Ovary (tissue), 9 donors: ENCODE measurements around the gene CIB1. TPM values are rescaled to one million over a fixed set of nuclear protein-coding genes. Genes with fewer than 3 reads are reported as not detected.

Experiments used
- DNase-seq, 5 donors: peaks; one replicate each; pipeline ENCODE4 v3.0.0-alpha.2; 2019 to 2020
- H3K27ac ChIP-seq, 2 donors: fragments of 200-600 bp; one replicate each; pipeline versions ENCODE4 v1.5.1 to v1.8.0; 2019 to 2022
- H3K27me3 ChIP-seq: fragments of 200-600 bp; one replicate; pipeline ENCODE4 v1.8.0; 2022
- H3K36me3 ChIP-seq: fragments of 200-600 bp; sonication (generic); one replicate; pipeline ENCODE4 v1.5.1; 2019
- H3K4me1 ChIP-seq: one replicate; pipeline ENCODE4 v1.8.1; 2013; ENCODE audit warnings: mild to moderate bottlenecking, moderate library complexity; ENCODE audit not compliant: insufficient read depth
- H3K4me3 ChIP-seq: fragments of 200-600 bp; sonication (generic); one replicate; pipeline ENCODE4 v1.5.1; 2017
- H3K9me3 ChIP-seq, 2 donors: fragments of 200-600 bp in 1 of 2; sonication (generic) in 1 of 2; one replicate each; pipeline versions ENCODE4 v1.5.1 to v1.8.1; 2013 to 2019; ENCODE audit warnings: mild to moderate bottlenecking in 1 of 2, moderate library complexity in 1 of 2
- CTCF ChIP-seq, 3 donors: fragments of 450-650 bp in 2 of 3; fragments of 200-600 bp in 1 of 3; IDR thresholded peaks; one replicate each; pipeline versions ENCODE4 v1.5.1 to v1.8.0; 2016 to 2022; ENCODE audit warnings: antibody characterized with exemption in 3 of 3, mild to moderate bottlenecking in 1 of 3
- EP300 ChIP-seq: sonication (generic); formaldehyde crosslinking; IDR thresholded peaks from one replicate; pipeline ENCODE4 v1.6.1; 2017; ENCODE audit warnings: antibody characterized with exemption
- POLR2A ChIP-seq: fragments of 450-650 bp; IDR thresholded peaks from one replicate; pipeline ENCODE4 v1.6.1; 2017; ENCODE audit warnings: antibody characterized with exemption, mild to moderate bottlenecking, moderate library complexity
- WGBS, 3 donors: extraction: QIAGEN DNeasy Blood & Tissue Kit in 1 of 3; methylation state at CpG; one replicate each; pipeline versions ENCODE4 v1.1.5 to v1.1.7; 2013 to 2017; 5-methylcytosine and 5-hydroxymethylcytosine counted together
- intact Hi-C, 4 donors: fragments of 100-400 bp; cut with DNase I; formaldehyde crosslinking; loops; one replicate each; pipeline versions ENCODE4 v1.11.0 to v1.15.1; 2022 to 2023
- polyA plus RNA-seq, 2 donors: library from polyadenylated mRNA; stranded (reverse); fragments of 200-250 nt in 1 of 2; fragments of 350-450 nt in 1 of 2; fragmentation: Illumina TruSeq in 1 of 2; extraction: RNeasy Lipid Tissue Mini Kit (QIAGEN cat#74804) in 1 of 2; gene quantifications; one replicate each; pipeline ENCODE4 v1.2.3, GENCODE V29; 2013 to 2014
- total RNA-seq, 7 donors: library from RNA; depleted of rRNA in 2 of 7; stranded (reverse); fragments of >200 nt in 2 of 7; fragmentation: NEBNext Ultra II Directional in 3 of 7; extraction: Animal tissue kit (Norgen Biotek cat#: 25700) in 3 of 7; gene quantifications; one replicate each; pipeline versions ENCODE4 v1.1.0 to v1.2.4, GENCODE V29; 2016 to 2023
- donor health status: DM: no; HTN: no; CAD: no; lungs with moderate emphysema.
- donor health status: DM: no; HTN: no; CAD: no.
- donor health status: Bipolar disorder and iron deficiency.
- donor health status: DM: yes; HTN: yes; CAD: no.
- donor health status: DM: no; HTN: no; CAD: no.
- donor health status: DM: yes; HTN: yes; CAD: no.

The CIB1 gene
- total and polyA plus RNA-seq, 9 donors: 18.5 to 68.8 (median 45.0) TPM

- H3K9me3 ChIP-seq: no peaks in the 10 kb centered on the region
- intact Hi-C loops: no loop called here
- H3K4me3 ChIP-seq: no peak overlapping the region
- H3K36me3 ChIP-seq: no peaks in the 10 kb centered on the region
- 68 to 77% (median 72%) methylated on average over 7 to 13 of the region's 13 CpGs for WGBS, 3 donors
- no peaks in the 10 kb centered on the region for H3K27me3 ChIP-seq
- H3K27ac ChIP-seq: no peak overlapping the region
- no peak for DNase-seq
- H3K4me1 ChIP-seq: no peaks in the 10 kb centered on the region
- TF ChIP-seq POLR2A: no peak
- TF ChIP-seq CTCF (IDR thresholded peaks at IDR 0.05): no peak
- TF ChIP-seq EP300: no peak
Observed at GRCh38 chr15:90211440-90212143, 22.1 kb downstream of the CIB1 start.

DNA sequence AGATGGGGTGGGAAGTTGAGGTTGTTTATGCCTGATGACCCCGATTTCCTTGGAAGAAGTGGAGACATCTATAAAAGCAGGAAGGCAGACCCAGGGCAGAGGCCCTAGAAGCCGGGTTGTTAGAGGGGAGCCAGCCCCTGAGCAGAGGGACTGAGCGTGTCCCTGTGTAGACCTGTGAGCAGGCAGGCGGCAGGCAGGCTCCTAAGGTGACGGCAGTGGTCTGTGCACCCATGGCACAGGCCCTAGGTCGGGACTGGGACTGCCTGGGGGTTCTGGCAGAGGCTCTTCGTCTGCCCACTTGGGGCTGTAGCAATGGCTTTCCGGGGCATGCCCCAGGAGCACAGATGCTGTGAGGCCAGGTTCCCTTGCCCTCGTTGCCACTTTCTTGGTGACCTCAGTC is 22.7 kb downstream of the CIB1 start:
- no peaks in the 10 kb centered on the region for H3K4me1 ChIP-seq
- no peak overlapping the region for H3K4me3 ChIP-seq
- H3K27me3 ChIP-seq: no peaks in the 10 kb centered on the region
- DNase-seq: no peak
- H3K36me3 ChIP-seq: no peaks in the 10 kb centered on the region
- WGBS, 3 donors: 92 to 95% (median 92%) methylated on average over 9 of the region's 9 CpGs
- H3K27ac ChIP-seq: no peak overlapping the region
- no peaks in the 10 kb centered on the region for H3K9me3 ChIP-seq
- no peak for TF ChIP-seq POLR2A
- TF ChIP-seq EP300: no peak
- TF ChIP-seq CTCF (IDR thresholded peaks at IDR 0.05): no peak
- intact Hi-C loops: no loop called here

DNA sequence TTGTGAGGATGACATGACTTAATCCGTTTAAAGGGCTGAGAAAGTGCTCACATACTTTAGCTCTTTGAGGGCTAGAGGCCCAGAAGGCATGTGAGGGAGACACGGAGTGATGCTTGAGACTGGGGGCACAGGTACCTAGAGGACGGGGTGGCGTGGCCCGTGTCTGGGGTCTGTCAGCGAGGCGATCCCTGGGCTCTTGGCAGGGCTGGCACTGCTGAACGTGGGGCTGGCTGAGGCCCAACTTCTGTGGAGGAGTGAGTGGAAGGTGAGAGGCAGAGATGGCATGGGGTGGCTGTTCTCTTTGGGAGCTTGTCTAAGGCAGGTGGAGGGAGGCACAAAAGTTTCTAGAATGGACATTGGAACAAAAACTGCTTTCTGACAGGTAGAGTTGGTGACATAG is 23.1 kb downstream of the CIB1 start:
- Histone ChIP-seq H3K4me3 (no peak overlapping the region), H3K4me1 (no peaks in the 10 kb centered on the region), H3K27ac (no peak overlapping the region), H3K27me3 (no peaks in the 10 kb centered on the region), H3K36me3 (no peaks in the 10 kb centered on the region), H3K9me3 (no peaks in the 10 kb centered on the region)
- intact Hi-C loops: no loop called here
- TF ChIP-seq EP300 (no peak), CTCF (IDR thresholded peaks at IDR 0.05) (no peak), POLR2A (no peak)
- DNase-seq: no peak
- WGBS, 3 donors: 81 to 83% (median 82%) methylated on average over 8 of the region's 8 CpGs

DNA sequence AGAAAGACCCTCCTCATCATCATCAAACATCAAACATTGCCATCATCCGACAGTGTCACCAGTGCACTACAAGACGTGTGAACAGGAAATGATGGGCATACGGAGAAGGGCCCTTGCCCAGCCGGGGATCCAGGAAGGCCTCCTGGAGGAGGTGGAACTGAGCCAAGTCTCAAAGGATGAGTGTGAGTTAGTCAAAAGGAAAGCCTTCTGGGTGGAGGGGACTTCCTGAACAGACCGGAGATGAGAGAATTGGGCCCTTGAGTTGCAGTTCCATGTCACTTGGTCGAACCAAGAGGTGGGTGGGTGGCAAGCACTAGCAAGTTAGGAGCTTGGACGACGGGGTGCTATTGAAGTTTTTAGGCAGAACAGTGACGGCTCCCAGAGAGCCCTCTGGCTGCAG is 24.1 kb downstream of the CIB1 start:
- TF ChIP-seq CTCF (IDR thresholded peaks at IDR 0.05) (no peak), EP300 (no peak), POLR2A (no peak)
- no peaks in the 10 kb centered on the region for H3K4me1 ChIP-seq
- 71 to 80% (median 77%) methylated on average over 9 of the region's 9 CpGs for WGBS, 3 donors
- H3K36me3 ChIP-seq: no peaks in the 10 kb centered on the region
- no peak overlapping the region for H3K27ac ChIP-seq
- no peaks in the 10 kb centered on the region for H3K9me3 ChIP-seq
- no peaks in the 10 kb centered on the region for H3K27me3 ChIP-seq
- DNase-seq: no peak
- intact Hi-C loops: no loop called here
- no peak overlapping the region for H3K4me3 ChIP-seq
